HG03558 (cell line): ENCODE measurements around the gene CLPTM1L.
"Not testable (repeated sequence)": the region's sequence is repeated elsewhere in the genome, so short reads cannot be mapped to it uniquely, and the experiment has no call there.

Experiments used
- ATAC-seq: cut with Tn5 transposase; IDR thresholded peaks from one replicate; pipeline ENCODE4 v1.9.1; 2021; ENCODE audit warnings: moderate number of reproducible peaks; ENCODE audit not compliant: unreplicated experiment; ENCODE audit errors: extremely low read depth

The CLPTM1L gene

DNA sequence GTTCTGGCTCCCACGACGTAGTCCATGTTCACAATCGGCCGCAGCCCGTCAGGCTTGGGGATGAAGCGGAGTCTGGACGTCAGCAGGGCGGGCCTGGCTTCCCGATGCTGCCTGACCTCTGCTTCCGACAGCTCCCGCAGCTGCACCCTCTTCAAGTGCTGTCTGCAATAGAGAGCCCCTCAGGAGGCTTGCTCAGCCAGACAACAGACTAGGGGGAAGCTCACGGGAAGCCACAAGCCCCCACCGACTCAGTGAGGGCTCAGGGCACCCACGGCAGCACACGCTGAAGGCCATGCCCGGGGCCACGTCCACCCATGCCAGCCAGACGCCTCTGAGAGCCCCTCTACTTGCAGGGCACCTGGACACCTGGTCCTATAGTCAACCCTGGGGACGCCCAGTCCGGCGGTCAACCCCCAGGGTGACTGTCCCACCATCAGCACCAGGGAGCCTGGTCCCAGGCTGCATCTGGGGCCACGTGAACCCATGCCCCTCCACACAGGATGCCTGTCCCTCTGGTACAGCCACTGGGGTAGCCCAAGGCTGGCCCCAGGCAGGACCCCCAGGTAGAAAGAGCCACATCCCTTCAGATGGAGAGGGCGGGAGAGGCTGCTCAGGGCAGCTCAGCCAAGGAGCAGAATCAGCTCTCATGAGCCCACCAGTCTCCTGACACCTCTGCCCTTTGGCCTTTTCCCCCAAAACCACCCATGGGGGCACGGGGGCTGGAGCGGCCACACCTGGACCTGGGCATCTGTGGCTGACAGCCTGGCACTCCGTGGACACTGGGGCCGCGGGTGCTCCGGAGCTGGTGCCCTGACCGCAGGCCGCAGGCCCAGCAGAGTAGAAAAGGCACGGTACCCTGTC, 64.5 kb downstream of the CLPTM1L start:
- ATAC-seq: no peak

- ATAC-seq: no peak
Observed at GRCh38 chr5:1279443-1280151, 65.3 kb downstream of the CLPTM1L start.

GRCh38 chr5:1278656-1279442, 66.0 kb downstream of the CLPTM1L start:
- ATAC-seq: no peak

- ATAC-seq: no peak
Observed at GRCh38 chr5:1278216-1278615, 66.7 kb downstream of the CLPTM1L start.

GRCh38 chr5:1277781-1278180, 67.1 kb downstream of the CLPTM1L start:
- no peak for ATAC-seq

DNA sequence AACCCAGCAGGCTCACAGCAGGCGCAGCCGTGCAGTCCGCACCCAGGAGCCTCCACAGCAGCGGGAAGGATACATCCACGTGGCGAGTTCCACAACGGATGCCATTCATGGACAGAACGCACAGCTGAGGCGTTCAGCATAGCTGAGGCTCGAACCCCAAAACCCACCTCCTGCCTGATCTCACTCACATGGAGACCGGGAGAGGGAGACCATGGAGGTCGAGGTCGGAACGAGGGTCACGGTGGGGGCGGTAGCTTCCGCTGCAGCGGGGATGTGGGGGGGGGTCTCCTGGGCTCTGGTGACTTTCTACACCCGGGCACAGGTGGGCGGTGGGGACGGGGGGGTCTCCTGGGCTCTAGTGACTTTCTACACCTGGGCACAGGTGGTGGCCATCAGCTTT, 67.6 kb downstream of the CLPTM1L start:
- no peak for ATAC-seq

DNA sequence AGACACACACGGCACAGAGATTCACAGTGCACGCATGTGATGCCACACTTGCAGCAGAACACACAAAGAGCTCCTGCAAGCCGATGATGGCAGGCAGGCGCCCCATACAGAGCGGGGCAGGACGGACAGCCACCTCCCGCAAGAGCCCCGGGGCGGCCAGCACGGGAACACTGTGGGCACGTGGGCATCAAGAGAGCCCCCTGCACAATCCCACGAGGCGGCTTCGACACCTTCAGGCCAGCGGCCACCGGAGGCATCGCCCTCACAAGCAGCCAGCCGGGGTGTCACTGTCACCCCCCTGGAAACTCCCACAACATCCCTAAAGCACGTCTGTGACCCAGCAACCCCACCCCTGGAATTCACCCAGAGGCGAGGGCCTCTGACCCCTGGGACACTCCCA, 68.0 kb downstream of the CLPTM1L start:
- no peak for ATAC-seq

- not testable (repeated sequence) for ATAC-seq
Observed at GRCh38 chr5:1275397-1276391, 69.2 kb downstream of the CLPTM1L start.

GRCh38 chr5:1274471-1274870, 70.4 kb downstream of the CLPTM1L start:
- no peak for ATAC-seq

DNA sequence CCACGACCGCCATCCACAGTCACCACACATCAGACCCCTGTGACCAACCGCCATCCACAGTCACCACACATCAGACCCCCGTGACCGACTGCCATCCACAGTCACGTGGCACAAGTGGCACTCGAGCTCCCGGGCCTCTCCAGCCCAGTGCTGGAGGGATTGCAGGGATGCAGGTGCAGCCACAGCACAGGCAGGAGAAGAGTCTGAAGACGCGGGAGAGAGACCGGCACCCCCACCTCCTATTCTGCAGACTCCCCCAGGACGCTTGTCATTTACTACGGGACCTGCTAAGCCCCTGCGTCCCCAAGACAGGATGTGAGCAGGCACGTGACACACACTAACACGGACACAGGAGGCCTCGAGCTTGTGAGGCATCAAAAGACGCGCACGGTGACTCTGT, 71.2 kb downstream of the CLPTM1L start:
- ATAC-seq: no peak

DNA sequence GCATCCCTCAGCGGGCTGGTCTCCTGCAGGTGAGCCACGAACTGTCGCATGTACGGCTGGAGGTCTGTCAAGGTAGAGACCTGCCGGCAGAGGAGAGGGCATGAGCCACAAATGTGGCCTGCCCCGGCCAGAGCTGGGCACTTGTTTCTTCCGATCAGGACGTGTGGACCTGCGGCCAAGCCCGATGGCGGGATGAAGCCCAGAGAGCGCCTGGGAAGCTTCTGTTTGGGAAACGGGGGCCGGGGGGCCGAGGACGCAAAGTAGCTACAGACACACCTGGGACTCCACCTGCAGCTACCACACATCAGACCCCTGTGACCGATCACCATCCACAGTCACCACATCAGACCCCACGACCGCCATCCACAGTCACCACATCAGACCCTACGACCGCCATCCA, 72.7 kb downstream of the CLPTM1L start:
- no peak for ATAC-seq

- no peak for ATAC-seq
Observed at GRCh38 chr5:1270933-1271914, 73.7 kb downstream of the CLPTM1L start.

DNA sequence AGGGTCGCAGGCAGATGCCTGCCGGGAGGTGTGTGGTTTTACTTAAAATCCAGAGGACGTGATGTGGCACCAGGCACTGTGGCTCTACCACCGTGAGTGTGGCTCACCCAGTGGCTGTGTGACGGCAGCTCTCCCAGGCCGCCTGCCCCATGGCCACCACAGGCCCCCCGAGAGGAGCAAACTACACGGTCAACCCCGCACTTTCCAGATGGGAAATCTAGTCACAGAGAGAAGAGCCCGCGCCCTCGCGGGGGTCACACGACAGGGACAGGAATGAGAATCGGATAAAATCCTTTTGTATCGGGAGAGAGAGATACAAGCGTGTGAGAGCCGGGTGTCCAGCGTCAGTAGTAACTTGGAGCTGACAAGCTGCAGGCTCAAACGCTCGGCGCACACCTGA, 74.5 kb downstream of the CLPTM1L start:
- no peak for ATAC-seq

DNA sequence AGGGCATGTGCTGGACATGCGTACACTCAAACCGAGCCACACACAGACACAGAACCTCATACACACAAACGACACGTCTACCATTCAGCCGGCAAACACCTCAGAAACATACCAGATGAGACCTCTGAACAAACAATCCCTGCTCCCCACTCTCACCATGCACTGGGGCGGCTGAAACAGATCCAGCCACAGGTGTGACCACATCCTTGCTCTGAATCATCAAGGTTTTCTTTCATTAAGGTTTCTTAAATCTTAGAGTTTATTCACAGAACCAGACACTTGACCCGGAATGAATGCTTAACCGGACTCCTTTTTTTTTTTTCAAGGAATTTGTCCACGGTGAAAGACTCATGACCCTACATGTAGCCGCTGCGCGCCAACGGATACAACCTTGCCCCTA, 76.2 kb downstream of the CLPTM1L start:
- ATAC-seq: no peak

DNA sequence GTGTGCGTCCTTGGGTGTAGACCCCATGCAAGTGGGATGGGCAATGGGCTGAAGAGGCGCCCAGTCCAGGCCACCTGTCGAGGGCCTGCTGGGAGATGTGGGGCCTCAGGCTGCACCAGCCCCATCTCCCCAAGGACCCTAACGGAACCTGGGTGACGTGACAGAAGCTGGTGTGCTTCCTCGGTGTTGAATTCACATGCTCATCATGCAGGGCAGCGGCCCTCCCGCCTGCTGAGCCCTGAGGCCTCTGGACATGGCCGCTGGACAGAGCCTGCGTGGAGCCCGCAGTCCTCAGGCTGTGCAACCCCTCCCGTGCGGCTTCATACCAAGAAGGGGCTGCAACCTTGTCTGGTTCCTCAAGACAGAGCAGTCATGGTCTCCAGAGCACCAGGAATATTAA, 76.8 kb downstream of the CLPTM1L start:
- ATAC-seq: no peak
